Measurements from ENCODE around the gene HNF4A. TPM values are rescaled to one million over a fixed set of nuclear protein-coding genes. Genes with fewer than 3 reads are reported as not detected.
A peak's percentile ranks its signal among the peaks of the same experiment; 100 is the strongest.

Gene HNF4A
- total RNA-seq, 4 donors from 2014 or later = not detected

DNA sequence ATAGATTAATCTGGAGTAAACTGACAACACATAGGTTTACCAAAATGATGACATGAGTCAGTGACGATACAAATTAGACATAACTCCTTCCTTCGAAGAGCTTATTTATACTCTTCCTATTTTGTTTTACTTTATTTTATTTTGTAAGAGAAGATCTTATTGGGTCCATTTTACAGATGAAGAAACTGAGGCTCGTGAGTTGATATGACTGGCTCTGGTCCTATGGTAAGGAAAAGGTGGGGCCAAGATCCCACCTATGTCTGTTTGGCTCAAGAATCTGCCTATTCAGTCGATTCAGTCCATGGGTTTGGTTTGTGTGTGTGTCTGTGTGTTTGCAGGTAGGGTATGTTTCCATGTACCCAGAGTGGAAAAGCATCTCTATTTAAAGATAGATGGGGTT lies 27.1 kb upstream of the HNF4A start:
- no peak overlapping the region for H3K27ac ChIP-seq
- no peaks in the 10 kb centered on the region for H3K36me3 ChIP-seq
- no peak overlapping the region for H3K4me3 ChIP-seq (replicated peaks in 1 of 3)
- 93 to 95% methylated on average over 4 of the region's 4 CpGs for WGBS, 2 donors
- TF ChIP-seq, protein P1, sequence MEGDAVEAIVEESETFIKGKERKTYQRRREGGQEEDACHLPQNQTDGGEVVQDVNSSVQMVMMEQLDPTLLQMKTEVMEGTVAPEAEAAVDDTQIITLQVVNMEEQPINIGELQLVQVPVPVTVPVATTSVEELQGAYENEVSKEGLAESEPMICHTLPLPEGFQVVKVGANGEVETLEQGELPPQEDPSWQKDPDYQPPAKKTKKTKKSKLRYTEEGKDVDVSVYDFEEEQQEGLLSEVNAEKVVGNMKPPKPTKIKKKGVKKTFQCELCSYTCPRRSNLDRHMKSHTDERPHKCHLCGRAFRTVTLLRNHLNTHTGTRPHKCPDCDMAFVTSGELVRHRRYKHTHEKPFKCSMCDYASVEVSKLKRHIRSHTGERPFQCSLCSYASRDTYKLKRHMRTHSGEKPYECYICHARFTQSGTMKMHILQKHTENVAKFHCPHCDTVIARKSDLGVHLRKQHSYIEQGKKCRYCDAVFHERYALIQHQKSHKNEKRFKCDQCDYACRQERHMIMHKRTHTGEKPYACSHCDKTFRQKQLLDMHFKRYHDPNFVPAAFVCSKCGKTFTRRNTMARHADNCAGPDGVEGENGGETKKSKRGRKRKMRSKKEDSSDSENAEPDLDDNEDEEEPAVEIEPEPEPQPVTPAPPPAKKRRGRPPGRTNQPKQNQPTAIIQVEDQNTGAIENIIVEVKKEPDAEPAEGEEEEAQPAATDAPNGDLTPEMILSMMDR (IDR thresholded peaks at IDR 0.05) = no peak
- no peak for TF ChIP-seq POLR2A (IDR thresholded peaks at IDR 0.05)
- no peak for DNase-seq
- no peaks in the 10 kb centered on the region for H3K27me3 ChIP-seq
- intact Hi-C loops (cut with DNase I) = no loop called here
- H3K9me3 ChIP-seq = no peaks in the 10 kb centered on the region
- peaks cover 4 to 7% of the 10 kb centered on the region in 2 donors for H3K4me1 ChIP-seq

DNA sequence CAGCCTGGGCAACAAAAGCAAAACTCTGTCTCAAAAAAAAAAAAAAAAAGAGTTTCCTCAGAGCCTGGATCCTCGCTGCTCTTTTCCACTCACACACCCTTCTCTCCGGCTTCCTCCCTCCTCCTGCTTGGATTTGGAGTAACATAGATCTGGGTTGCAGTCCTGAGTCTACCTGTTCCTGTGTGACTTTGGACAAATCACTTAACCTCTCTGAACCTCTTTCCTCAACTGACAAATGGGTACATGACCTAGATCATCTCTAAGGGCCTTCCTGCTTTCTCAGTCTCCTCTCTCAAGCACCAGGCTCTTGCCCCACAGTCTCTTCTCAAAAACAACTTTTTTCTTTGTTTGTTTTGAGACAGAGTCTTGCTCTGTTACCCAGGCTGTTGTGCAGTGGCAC lies 24.3 kb upstream of the HNF4A start:
- 84 to 98% methylated on average over 2 of the region's 2 CpGs for WGBS, 2 donors
- no peaks in the 10 kb centered on the region for H3K27me3 ChIP-seq
- H3K4me1 ChIP-seq = peaks cover 4 to 11% of the 10 kb centered on the region in 2 donors
- H3K27ac ChIP-seq = no peak overlapping the region
- H3K36me3 ChIP-seq = no peaks in the 10 kb centered on the region
- no peaks in the 10 kb centered on the region for H3K9me3 ChIP-seq
- TF ChIP-seq, protein P1 (IDR thresholded peaks at IDR 0.05) = no peak
- no peak for TF ChIP-seq POLR2A (IDR thresholded peaks at IDR 0.05)
- intact Hi-C loops (cut with DNase I) = no loop called here
- no peak overlapping the region for H3K4me3 ChIP-seq (replicated peaks in 1 of 3)
- no peak for DNase-seq

DNA sequence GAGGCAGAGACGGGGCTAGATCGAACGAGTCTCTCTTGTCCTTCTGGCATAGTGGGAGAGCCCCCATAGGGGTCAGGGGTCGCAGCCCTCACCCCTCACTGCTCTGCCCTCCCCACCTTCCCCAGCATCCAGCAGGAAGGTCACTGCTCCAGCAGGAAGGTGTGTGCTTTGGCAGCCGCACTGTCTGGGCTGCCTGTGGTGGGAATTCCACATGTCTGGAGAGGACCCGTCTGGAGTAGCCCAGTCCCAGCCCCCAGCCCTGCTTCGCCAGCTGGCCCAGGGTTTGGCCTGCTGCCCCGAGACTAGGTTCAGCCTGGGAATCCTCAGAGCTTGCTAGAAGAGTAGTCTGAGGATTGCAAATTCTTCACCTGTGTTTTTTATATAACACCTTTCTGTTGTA lies 21.2 kb upstream of the HNF4A start:
- WGBS, 2 donors = 33 to 36% methylated on average over 5 to 8 of the region's 8 CpGs
- Histone ChIP-seq H3K36me3 (no peaks in the 10 kb centered on the region), H3K27ac (no peak overlapping the region), H3K9me3 (no peaks in the 10 kb centered on the region), H3K27me3 (no peaks in the 10 kb centered on the region), H3K4me3 (replicated peaks in 1 of 3) (no peak overlapping the region), H3K4me1 (peaks cover 0 to 5% of the 10 kb centered on the region in 2 donors)
- TF ChIP-seq, protein P1 (IDR thresholded peaks at IDR 0.05) = no peak
- TF ChIP-seq POLR2A (IDR thresholded peaks at IDR 0.05) = no peak
- peak; percentile 18 to 35 for DNase-seq
- intact Hi-C loops (cut with DNase I) = no loop called here

DNA sequence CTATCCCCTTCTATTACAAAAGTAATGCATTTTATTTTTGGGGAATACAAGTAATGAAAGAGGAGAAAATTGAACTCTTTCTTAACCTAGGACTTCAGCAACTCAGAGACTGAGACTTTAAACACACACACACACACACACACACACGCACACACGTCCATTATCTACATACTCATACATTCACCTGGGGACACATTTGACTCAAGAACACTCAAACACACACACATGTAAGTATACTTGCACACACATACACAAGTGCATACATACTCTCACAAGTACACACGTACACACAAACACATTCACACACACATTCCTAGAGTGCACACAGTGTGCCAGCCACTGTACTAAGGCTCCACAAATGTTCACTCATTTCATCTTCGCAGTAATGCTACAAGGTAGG lies 20.8 kb upstream of the HNF4A start:
- WGBS, 2 donors = 80 to 83% methylated on average over 4 of the region's 4 CpGs
- no peak for DNase-seq
- no peak for TF ChIP-seq POLR2A (IDR thresholded peaks at IDR 0.05)
- TF ChIP-seq, protein P1 (IDR thresholded peaks at IDR 0.05) = no peak
- no peak overlapping the region for H3K4me3 ChIP-seq (replicated peaks in 1 of 3)
- intact Hi-C loops (cut with DNase I) = no loop called here
- H3K9me3 ChIP-seq = no peaks in the 10 kb centered on the region
- H3K4me1 ChIP-seq = peaks cover 0 to 5% of the 10 kb centered on the region in 2 donors
- H3K36me3 ChIP-seq = no peaks in the 10 kb centered on the region
- H3K27me3 ChIP-seq = no peaks in the 10 kb centered on the region
- H3K27ac ChIP-seq = no peak overlapping the region

DNA sequence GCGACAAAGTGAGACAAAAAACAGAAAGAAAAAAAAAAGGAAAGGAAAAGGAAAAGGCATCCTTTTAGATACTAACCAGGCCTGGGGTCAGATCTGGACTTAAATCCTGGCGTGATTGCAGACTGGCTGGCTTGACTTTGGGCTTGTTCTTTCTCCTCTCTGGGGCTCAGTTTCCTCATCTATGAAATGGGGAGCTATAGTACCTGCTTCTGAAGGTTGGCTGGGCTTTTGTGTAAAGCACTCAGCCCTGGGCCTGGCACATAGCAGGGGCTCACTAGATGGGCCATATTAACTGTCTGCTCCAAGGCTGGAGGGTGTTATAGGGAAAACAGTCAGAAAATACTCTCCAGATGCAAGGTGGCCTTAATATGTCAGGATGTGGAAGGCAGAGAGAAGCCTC lies 19.8 kb upstream of the HNF4A start:
- DNase-seq = no peak
- WGBS, 2 donors = 84 to 87% methylated on average over 2 of the region's 2 CpGs
- intact Hi-C loops (cut with DNase I) = no loop called here

DNA sequence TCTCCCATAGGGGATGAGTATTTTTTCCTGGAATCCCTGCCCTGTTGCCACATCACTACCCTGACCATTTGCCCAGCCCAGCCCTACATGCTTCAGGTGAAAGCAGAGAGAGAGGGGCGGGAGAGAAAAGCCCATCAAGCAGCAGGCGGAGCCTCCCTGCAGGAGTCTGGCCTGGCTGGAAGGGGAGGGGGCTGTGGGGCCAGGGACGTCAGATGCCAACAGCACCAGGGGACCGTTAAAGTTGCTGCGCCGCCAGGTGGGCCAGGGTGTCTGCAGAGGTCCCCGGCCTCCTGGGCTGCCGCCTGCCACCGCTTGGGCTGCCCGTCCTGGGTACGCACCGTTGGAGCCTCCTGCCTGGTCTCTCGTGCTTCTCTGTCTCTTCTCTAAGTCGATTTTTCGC lies 19.4 kb upstream of the HNF4A start:
- Histone ChIP-seq H3K9me3 (no peaks in the 10 kb centered on the region), H3K4me3 (replicated peaks in 1 of 3) (no peak overlapping the region), H3K4me1 (peaks cover 0 to 5% of the 10 kb centered on the region in 2 donors), H3K36me3 (no peaks in the 10 kb centered on the region), H3K27ac (no peak overlapping the region), H3K27me3 (no peaks in the 10 kb centered on the region)
- TF ChIP-seq, protein P1 (IDR thresholded peaks at IDR 0.05) = no peak
- TF ChIP-seq POLR2A (IDR thresholded peaks at IDR 0.05) = no peak
- intact Hi-C loops (cut with DNase I) = no loop called here
- 22% methylated on average over 15 of the region's 15 CpGs for WGBS, 2 donors
- peak in 1 of 2 donors; percentile 6 for DNase-seq

More for the DNA sequence above, 19.8 kb upstream of the HNF4A start:
- Histone ChIP-seq H3K9me3 (no peaks in the 10 kb centered on the region), H3K4me3 (replicated peaks in 1 of 3) (no peak overlapping the region), H3K4me1 (peaks cover 0 to 5% of the 10 kb centered on the region in 2 donors), H3K36me3 (no peaks in the 10 kb centered on the region), H3K27ac (no peak overlapping the region), H3K27me3 (no peaks in the 10 kb centered on the region)
- TF ChIP-seq POLR2A (IDR thresholded peaks at IDR 0.05) = no peak

Data from thyroid gland (tissue), 4 donors.